ENCODE measurements around the gene KICS2.

- TF ChIP-seq POLR2AphosphoS5 (IDR thresholded peaks at IDR 0.05; ENCODE audit: low read depth, low read length) (no peak), POLR2A (IDR thresholded peaks at IDR 0.05; ENCODE audit: low read depth, low read length) (no peak)
These were observed 16.6 kb downstream of the KICS2 start for GRCh38 chr12:64205542-64205941.

Data from GM12892 (cell line).